ENCODE measurements around the gene KRT14. TPM values are rescaled to one million over a fixed set of nuclear protein-coding genes. Genes with fewer than 3 reads are reported as not detected.

KRT14 gene
- total and polyA plus RNA-seq, 2 donors, result 0.14 TPM; not detected in 1

DNA sequence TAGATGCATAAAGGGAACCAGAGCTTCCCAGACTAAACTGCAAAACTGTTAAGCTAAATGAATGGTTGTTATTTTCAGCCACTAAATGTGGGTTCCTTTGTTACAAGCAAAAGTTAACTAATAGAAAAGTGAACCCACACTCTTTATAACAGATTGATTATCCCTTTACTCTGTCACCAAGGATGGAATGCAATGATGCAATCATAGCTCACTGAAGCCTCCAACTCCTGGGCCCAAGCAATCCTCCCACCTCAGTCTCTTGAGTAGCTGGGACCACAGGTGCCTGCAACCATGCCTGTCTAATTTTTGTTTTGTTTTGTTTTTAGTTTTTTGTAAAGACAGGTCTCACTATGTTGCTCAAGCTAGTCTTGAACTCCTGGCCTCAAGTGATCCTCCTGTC is 21.4 kb downstream of the KRT14 start:
- no peak overlapping the region for H3K4me3 ChIP-seq (ENCODE audit: low read depth, low read length)
- H3K27ac ChIP-seq (ENCODE audit: low read depth), result no peak overlapping the region
- no peak for DNase-seq (ENCODE audit: extremely low spot score)
- H3K4me1 ChIP-seq (ENCODE audit: insufficient read depth), result no peaks in the 10 kb centered on the region
- no peaks in the 10 kb centered on the region for H3K36me3 ChIP-seq (ENCODE audit: insufficient read depth)

- no peaks in the 10 kb centered on the region for H3K4me1 ChIP-seq (ENCODE audit: insufficient read depth)
- no peak overlapping the region for H3K4me3 ChIP-seq (ENCODE audit: low read depth, low read length)
- DNase-seq (ENCODE audit: extremely low spot score), result no peak
- no peaks in the 10 kb centered on the region for H3K36me3 ChIP-seq (ENCODE audit: insufficient read depth)
- H3K27ac ChIP-seq (ENCODE audit: low read depth), result no peak overlapping the region
- 30% methylated on average over 3 of the region's 3 CpGs for WGBS
These were observed 23.0 kb downstream of the KRT14 start for GRCh38 chr17:41563607-41564170.

GRCh38 chr17:41561554-41561953 is 25.1 kb downstream of the KRT14 start:
- WGBS, result 78% methylated on average over 6 of the region's 6 CpGs
- no peaks in the 10 kb centered on the region for H3K36me3 ChIP-seq (ENCODE audit: insufficient read depth)
- no peaks in the 10 kb centered on the region for H3K4me1 ChIP-seq (ENCODE audit: insufficient read depth)
- DNase-seq (ENCODE audit: extremely low spot score), result no peak
- no peak overlapping the region for H3K27ac ChIP-seq (ENCODE audit: low read depth)
- H3K4me3 ChIP-seq (ENCODE audit: low read depth, low read length), result no peak overlapping the region

- WGBS, result 89% methylated on average over 2 of the region's 2 CpGs
- DNase-seq (ENCODE audit: extremely low spot score), result no peak
- no peak overlapping the region for H3K4me3 ChIP-seq (ENCODE audit: low read depth, low read length)
These were observed 27.1 kb downstream of the KRT14 start for GRCh38 chr17:41559548-41559947.

GRCh38 chr17:41556931-41557330 is 29.8 kb downstream of the KRT14 start:
- Histone ChIP-seq H3K36me3 (ENCODE audit: insufficient read depth) (no peaks in the 10 kb centered on the region), H3K4me1 (ENCODE audit: insufficient read depth) (no peaks in the 10 kb centered on the region), H3K27ac (ENCODE audit: low read depth) (no peak overlapping the region), H3K4me3 (ENCODE audit: low read depth, low read length) (no peak overlapping the region)
- DNase-seq (ENCODE audit: extremely low spot score), result no peak
- WGBS, result 71% methylated on average over 9 of the region's 9 CpGs

More at GRCh38 chr17:41559548-41559947, 27.1 kb downstream of the KRT14 start:
- H3K27ac ChIP-seq (ENCODE audit: low read depth), result no peak overlapping the region
- H3K36me3 ChIP-seq (ENCODE audit: insufficient read depth), result no peaks in the 10 kb centered on the region
- no peaks in the 10 kb centered on the region for H3K4me1 ChIP-seq (ENCODE audit: insufficient read depth)

- H3K4me3 ChIP-seq (ENCODE audit: low read depth, low read length), result no peak overlapping the region
- no peaks in the 10 kb centered on the region for H3K4me1 ChIP-seq (ENCODE audit: insufficient read depth)
- no peaks in the 10 kb centered on the region for H3K36me3 ChIP-seq (ENCODE audit: insufficient read depth)
- H3K27ac ChIP-seq (ENCODE audit: low read depth), result no peak overlapping the region
- DNase-seq (ENCODE audit: extremely low spot score), result no peak
- WGBS, result 52% methylated on average over 5 of the region's 5 CpGs
These were observed 30.4 kb downstream of the KRT14 start for GRCh38 chr17:41556306-41556705.

DNA sequence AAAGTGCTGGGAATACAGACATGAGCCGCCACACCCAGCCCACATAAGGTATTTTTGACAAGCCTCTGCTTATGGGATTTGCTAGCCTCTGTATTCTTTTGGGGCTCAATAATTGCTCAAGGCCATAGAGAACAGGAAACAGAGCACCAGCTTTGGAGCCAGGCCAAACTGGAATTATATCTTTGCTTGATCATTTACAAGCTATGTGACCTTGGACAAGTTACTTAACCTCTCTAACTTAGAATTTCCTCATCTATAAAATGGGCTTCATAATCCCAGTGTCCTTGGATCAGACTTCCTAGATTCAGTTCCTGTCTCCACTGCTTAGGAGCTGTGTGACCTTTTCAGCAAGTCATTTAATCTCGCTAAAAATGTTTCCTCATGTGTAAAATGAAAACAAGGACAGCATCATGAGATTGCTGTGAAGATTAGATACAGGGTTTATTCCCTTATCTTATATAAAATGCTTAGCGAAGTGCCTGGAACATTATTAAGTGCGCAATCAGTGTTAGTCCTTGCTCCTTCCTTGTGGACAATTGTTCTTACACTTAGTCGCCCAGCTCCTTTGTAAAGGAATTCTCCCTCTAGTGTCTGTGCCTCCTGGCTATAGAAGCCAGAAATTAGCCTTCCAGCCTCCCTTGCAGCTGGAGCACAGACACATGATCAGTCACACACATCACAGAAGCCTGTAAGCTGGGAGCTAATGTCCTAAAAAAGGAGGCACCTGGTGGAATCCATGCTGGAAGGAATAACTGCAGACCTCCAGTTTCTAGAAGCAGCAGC is 31.4 kb downstream of the KRT14 start:
- DNase-seq (ENCODE audit: extremely low spot score), result no peak
- 72% methylated on average over 5 of the region's 5 CpGs for WGBS
- no peak overlapping the region for H3K27ac ChIP-seq (ENCODE audit: low read depth)

DNA sequence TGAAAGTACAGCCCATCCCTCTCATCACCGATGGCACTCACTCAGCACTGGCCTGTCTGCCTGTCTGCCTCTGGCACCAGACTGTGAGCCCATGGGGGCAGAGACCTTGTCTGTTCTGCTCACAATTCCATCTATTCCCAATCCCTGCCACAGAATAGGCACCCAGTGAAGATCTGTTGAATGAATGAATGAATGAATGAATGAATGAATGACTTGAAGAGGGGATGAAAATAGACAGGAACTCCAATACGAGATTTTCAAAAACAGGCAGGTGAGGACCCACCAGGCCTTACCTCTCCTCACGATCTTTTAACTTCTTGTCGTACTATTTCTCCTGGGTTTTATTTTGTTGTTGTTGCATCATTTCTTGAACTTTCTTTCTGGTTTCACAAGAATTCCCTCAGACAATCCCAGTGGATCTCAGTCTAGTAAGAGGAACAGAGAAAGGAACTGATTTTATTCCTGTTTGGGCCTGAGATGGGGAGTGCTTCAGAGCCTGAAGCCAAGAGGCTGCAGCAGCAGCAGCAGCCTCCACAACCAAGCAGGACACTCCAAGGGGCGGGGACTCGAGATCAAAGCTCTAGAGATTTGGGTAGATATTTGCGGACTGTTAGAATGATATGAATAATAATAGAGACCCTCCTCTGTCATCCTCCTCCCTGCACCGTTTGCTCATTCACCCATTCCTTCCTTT is 32.6 kb downstream of the KRT14 start:
- H3K36me3 ChIP-seq (ENCODE audit: insufficient read depth), result no peaks in the 10 kb centered on the region
- H3K4me3 ChIP-seq (ENCODE audit: low read depth, low read length), result no peak overlapping the region
- WGBS, result 77% methylated on average over 8 of the region's 8 CpGs
- no peak for DNase-seq (ENCODE audit: extremely low spot score)
- no peaks in the 10 kb centered on the region for H3K4me1 ChIP-seq (ENCODE audit: insufficient read depth)
- H3K27ac ChIP-seq (ENCODE audit: low read depth), result no peak overlapping the region

More for the DNA sequence above, 31.4 kb downstream of the KRT14 start:
- Histone ChIP-seq H3K4me1 (ENCODE audit: insufficient read depth) (no peaks in the 10 kb centered on the region), H3K4me3 (ENCODE audit: low read depth, low read length) (no peak overlapping the region), H3K36me3 (ENCODE audit: insufficient read depth) (no peaks in the 10 kb centered on the region)

DNA sequence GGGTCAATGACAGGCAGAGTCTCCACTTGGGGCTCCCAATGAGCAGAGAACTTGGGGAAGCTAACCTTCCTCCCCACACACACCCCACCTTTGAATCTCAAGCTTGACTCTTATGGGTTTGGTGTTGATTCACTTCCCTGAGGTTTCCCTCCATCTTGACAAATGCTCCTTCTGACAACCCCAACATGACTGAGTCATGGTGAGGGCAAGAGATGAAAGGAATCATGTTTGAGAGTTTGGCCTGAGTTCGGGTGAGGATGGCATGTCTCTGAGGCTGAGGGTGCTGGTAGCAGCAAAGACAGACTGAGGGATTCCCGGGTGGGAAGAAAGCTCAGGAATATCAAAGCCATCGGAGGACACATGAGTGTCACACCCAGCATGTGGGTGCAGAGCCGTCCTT is 33.5 kb downstream of the KRT14 start:
- H3K27ac ChIP-seq (ENCODE audit: low read depth), result no peak overlapping the region
- H3K4me1 ChIP-seq (ENCODE audit: insufficient read depth), result no peaks in the 10 kb centered on the region
- no peak for DNase-seq (ENCODE audit: extremely low spot score)
- no peak overlapping the region for H3K4me3 ChIP-seq (ENCODE audit: low read depth, low read length)
- WGBS, result 85% methylated on average over 4 of the region's 4 CpGs
- no peaks in the 10 kb centered on the region for H3K36me3 ChIP-seq (ENCODE audit: insufficient read depth)

DNA sequence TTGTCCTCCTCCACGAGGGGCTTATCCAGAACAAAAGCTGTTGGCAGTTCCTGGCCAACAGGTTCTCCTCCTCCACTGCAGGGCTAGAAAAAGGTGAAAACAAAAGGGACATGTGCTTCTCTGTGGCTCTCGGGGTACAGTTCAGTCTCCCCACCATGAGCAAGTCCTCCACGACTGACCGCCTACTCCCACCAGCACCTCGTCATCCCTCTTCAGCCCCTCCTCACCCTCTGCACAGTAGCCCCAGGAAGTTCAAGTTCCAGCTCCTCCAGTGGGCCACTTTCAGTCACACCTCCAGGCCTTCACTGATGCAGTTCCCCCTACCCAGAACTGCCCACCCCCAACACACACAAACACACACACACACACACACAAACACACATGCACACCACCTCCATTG is 34.2 kb downstream of the KRT14 start:
- Histone ChIP-seq H3K27ac (ENCODE audit: low read depth) (no peak overlapping the region), H3K4me1 (ENCODE audit: insufficient read depth) (no peaks in the 10 kb centered on the region), H3K36me3 (ENCODE audit: insufficient read depth) (no peaks in the 10 kb centered on the region), H3K4me3 (ENCODE audit: low read depth, low read length) (no peak overlapping the region)
- DNase-seq (ENCODE audit: extremely low spot score), result no peak
- WGBS, result 87% methylated on average over 5 of the region's 5 CpGs

DNA sequence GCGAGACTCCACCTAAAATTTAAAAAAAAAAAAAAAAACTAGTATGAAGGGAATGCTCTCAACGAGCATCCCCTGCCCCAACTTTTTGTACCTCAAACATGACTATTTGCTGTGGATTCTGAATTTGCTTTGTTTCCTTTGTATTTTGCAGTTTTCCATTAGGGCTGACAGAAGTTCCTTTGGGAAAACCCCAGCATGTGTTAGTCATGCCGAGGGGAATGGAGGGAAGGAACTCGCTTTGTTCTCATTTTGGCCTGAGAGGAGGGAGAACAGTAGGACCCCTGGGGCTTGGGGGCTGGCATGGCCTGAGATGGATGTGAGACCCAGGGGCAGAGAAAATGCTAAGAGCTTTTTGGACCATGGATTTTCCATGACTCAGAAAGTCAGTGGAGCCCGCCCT is 35.3 kb downstream of the KRT14 start:
- WGBS, result 71% methylated on average over 5 of the region's 5 CpGs
- Histone ChIP-seq H3K4me1 (ENCODE audit: insufficient read depth) (no peaks in the 10 kb centered on the region), H3K4me3 (ENCODE audit: low read depth, low read length) (no peak overlapping the region), H3K27ac (ENCODE audit: low read depth) (no peak overlapping the region), H3K36me3 (ENCODE audit: insufficient read depth) (no peaks in the 10 kb centered on the region)
- no peak for DNase-seq (ENCODE audit: extremely low spot score)

GRCh38 chr17:41549596-41550039 is 37.1 kb downstream of the KRT14 start:
- Histone ChIP-seq H3K4me1 (ENCODE audit: insufficient read depth) (no peaks in the 10 kb centered on the region), H3K4me3 (ENCODE audit: low read depth, low read length) (no peak overlapping the region), H3K27ac (ENCODE audit: low read depth) (no peak overlapping the region), H3K36me3 (ENCODE audit: insufficient read depth) (no peaks in the 10 kb centered on the region)
- WGBS, result 62% methylated on average over 8 of the region's 8 CpGs
- DNase-seq (ENCODE audit: extremely low spot score), result no peak

DNA sequence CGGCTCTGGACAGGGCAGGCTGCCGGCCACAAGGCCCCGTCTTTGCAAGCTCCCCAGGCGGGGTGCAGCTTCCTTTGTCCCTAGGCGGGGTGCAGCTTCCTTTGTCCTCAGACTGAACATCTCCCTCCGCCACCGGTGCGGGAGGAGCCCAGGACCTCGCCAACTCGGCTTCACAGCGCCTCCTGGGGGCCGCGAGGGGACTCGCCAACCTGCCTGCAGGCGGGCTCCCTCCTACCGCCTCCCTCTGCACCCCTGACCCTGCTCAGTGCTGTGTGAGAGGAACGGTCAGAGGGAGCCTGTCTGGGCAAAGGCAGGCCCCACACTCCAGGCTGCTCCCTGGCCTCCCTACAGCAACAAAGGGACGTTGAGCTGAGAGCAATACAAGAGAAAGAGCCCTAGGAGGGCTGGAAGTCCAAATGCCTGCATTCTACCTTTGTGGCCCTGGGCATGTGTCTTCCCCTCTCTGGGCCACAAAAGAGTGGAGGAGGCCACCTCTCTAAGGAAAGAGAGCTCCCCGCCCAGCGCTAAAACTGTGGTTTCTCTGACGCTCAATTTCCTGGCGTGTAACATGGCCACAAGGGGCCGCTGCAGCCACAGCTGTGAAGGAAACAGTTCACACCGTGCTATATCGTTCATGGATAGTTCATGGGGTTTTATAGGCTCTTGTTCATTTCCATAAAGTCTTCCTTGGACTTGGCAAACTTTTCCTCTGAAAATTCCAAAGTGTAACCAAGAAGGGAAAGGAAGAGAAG is 37.7 kb downstream of the KRT14 start:
- no peak overlapping the region for H3K4me3 ChIP-seq (ENCODE audit: low read depth, low read length)
- H3K36me3 ChIP-seq (ENCODE audit: insufficient read depth), result no peaks in the 10 kb centered on the region
- H3K27ac ChIP-seq (ENCODE audit: low read depth), result no peak overlapping the region
- H3K4me1 ChIP-seq (ENCODE audit: insufficient read depth), result no peaks in the 10 kb centered on the region
- peak; percentile 87 for DNase-seq (ENCODE audit: extremely low spot score)
- 2% methylated on average over 25 of the region's 25 CpGs for WGBS

Measured in urinary bladder (tissue), 4 donors.